AG04450 (cell line): ENCODE data around the gene MSANTD7. TPM values are rescaled to one million over a fixed set of nuclear protein-coding genes. Genes with fewer than 3 reads are reported as not detected.
"Not testable (repeated sequence)": the region's sequence is repeated elsewhere in the genome, so short reads cannot be mapped to it uniquely, and the experiment has no call there.

Experiments used
- CTCF ChIA-PET: fragments of 300-600, 350-600 bp; formaldehyde crosslinking; extraction: SDS; loops from one replicate; lab custom pipeline; 2022; ENCODE audit warnings: antibody characterized with exemption, inconsistent platforms; lab: Charles Lee
- POLR2A ChIA-PET: fragments of 350-600 bp; formaldehyde crosslinking; extraction: SDS; loops from one replicate; lab custom pipeline; 2021; ENCODE audit warnings: antibody characterized with exemption, inconsistent platforms; lab: Yijun Ruan, JAX
- DNase-seq: peaks from one replicate; pipeline ENCODE4 v3.0.0-alpha.2; 2011; ENCODE audit warnings: low read depth, low spot score
- H3K27ac ChIP-seq: one replicate; pipeline ENCODE4 v1.5.1; 2012; ENCODE audit warnings: low read depth, low read length, control low read depth
- H3K27me3 ChIP-seq: one replicate; pipeline ENCODE4 v1.6.0; 2012; ENCODE audit warnings: low read length; ENCODE audit not compliant: control insufficient read depth, insufficient read depth
- H3K4me3 ChIP-seq: 2 replicates; pipeline ENCODE4 v1.5.1; 2011; ENCODE audit warnings: mild to moderate bottlenecking, low read depth, low read length, control low read depth
- H3K9me3 ChIP-seq: 2 replicates; pipeline ENCODE4 v1.5.1; 2012; ENCODE audit warnings: low read length; ENCODE audit not compliant: control insufficient read depth, insufficient read depth
- CTCF ChIP-seq: IDR thresholded peaks from 2 replicates; pipeline ENCODE4 v1.5.1; 2011; ENCODE audit warnings: low read depth, low read length, control low read depth, inconsistent platforms
- polyA plus RNA-seq: library from polyadenylated mRNA; depleted of rRNA; stranded (reverse); fragments of >200 nt; gene quantifications from 2 replicates; pipeline ENCODE4 v1.2.3, GENCODE V29; 2011

MSANTD7 gene
- polyA plus RNA-seq, 1 experiment: 5.2 TPM

DNA sequence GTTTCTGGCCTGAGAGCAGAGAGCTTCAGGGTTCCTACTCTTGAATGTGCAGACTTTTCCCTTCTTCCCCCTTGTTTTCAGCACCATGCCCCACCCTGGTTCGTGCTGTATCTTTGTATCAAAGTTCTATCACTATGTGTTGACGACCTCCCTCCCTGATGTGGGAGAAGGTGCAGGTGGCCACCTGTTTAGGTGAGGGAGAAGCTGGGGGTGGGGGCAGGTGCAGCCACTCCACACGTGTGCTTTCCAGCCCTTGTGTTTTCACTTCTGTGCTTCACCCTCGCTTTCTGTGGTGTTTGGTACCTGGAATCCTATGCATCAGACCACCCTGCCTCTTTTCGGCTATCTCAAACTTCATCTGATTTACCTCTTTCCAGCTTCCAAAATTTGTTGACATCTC lies 20.9 kb downstream of the MSANTD7 start:
- POLR2A ChIA-PET: no interaction called here
- TF ChIP-seq CTCF: no peak
- H3K9me3 ChIP-seq: no peaks in the 10 kb centered on the region
- CTCF ChIA-PET: no interaction called here
- no peak for DNase-seq
- H3K4me3 ChIP-seq: no peak overlapping the region
- no peaks in the 10 kb centered on the region for H3K27me3 ChIP-seq
- H3K27ac ChIP-seq: no peak overlapping the region

GRCh38 chr10:14859775-14860174 lies 21.7 kb downstream of the MSANTD7 start:
- H3K27me3 ChIP-seq: no peaks in the 10 kb centered on the region
- no peak overlapping the region for H3K27ac ChIP-seq
- no peak for DNase-seq
- CTCF ChIA-PET: interaction anchor here (0.9 kb wide), 1 partner anchor 361 kb away, joined by 3 read pairs; no protein-coding TSS in a partner anchor
- H3K9me3 ChIP-seq: no peaks in the 10 kb centered on the region
- TF ChIP-seq CTCF: no peak
- POLR2A ChIA-PET: no interaction called here
- no peak overlapping the region for H3K4me3 ChIP-seq

- H3K27me3 ChIP-seq: no peaks in the 10 kb centered on the region
- ChIA-PET POLR2A (no interaction called here), CTCF (no interaction called here)
- TF ChIP-seq CTCF: no peak
- H3K27ac ChIP-seq: no peak overlapping the region
- H3K4me3 ChIP-seq: no peak overlapping the region
- H3K9me3 ChIP-seq: no peaks in the 10 kb centered on the region
- DNase-seq: no peak
Measured at GRCh38 chr10:14860791-14861190, 22.7 kb downstream of the MSANTD7 start.

GRCh38 chr10:14864466-14864865 lies 26.4 kb downstream of the MSANTD7 start:
- CTCF ChIA-PET, H3K9me3 ChIP-seq, H3K4me3 ChIP-seq, DNase-seq, POLR2A ChIA-PET, H3K27me3 ChIP-seq, H3K27ac ChIP-seq: not testable (repeated sequence)

DNA sequence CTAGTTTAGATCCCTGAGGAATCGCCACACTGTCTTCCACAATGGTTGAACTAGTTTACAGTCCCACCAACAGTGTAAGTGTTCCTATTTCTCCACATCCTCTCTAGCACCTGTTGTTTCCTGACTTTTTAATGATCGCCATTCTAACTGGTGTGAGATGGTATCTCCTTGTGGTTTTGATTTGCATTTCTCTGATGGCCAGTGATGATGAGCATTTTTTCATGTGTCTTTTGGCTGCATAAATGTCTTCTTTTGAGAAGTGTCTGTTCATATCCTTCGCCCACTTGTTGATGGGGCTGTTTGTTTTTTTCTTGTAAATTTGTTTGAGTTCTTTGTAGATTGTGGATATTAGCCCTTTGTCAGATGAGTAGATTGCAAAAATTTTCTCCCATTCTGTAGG lies 26.8 kb downstream of the MSANTD7 start:
- CTCF ChIA-PET, POLR2A ChIA-PET, H3K27ac ChIP-seq, H3K4me3 ChIP-seq, H3K27me3 ChIP-seq, DNase-seq, H3K9me3 ChIP-seq: not testable (repeated sequence)

DNA sequence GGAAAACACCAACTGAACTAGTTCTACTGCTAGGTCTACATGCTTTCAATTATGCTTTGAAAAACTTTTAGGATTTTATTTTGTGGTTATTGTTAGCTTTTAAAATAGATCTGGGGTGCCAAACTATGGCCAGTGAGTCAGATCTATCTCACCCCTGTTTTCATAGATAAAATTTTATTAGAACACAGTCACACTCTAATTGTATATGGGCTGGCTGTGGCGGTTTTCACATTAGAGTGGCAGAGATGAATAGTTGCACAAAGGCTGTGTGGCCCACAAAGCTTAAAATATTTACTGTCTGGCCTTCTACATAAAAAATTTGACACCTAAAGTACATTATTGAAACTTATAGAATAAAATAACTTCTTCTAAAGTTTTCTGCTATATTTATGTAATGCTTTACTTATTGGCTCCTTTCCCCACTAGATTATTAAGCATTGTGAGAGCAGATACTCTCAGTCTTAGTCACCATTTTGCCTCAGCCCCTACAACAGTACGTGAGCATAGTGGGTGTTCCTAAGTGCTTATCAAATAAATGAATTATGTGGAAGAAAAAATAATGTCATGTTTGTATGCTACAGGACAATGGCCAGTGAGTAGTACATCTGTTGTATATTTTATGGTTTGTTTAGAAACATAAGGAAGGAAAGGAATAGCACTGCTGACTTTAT lies 35.1 kb downstream of the MSANTD7 start:
- POLR2A ChIA-PET: no interaction called here
- Histone ChIP-seq H3K27me3 (no peaks in the 10 kb centered on the region), H3K9me3 (no peaks in the 10 kb centered on the region; the same call in 1 of the 2 replicates), H3K4me3 (no peak overlapping the region), H3K27ac (no peak overlapping the region)
- DNase-seq: no peak
- no peak for TF ChIP-seq CTCF
- CTCF ChIA-PET: no interaction called here
